Transverse colon (tissue), 4 donors: ENCODE results near the gene ANAPC5.

Source experiments
- CTCF ChIP-seq, 5 experiments: fragments of 200-600 bp in 3 of 5; fragments of 450-650 bp in 2 of 5; sonication (generic) in 3 of 5; IDR thresholded peaks; 1 replicate in 2 of 5; 2 replicates in 3 of 5; pipeline ENCODE4 v1.5.1; 2016 to 2017; ENCODE audit warnings: antibody characterized with exemption in 5 of 5, inconsistent platforms in 3 of 5, mild to moderate bottlenecking in 2 of 5, moderate library complexity in 1 of 5
- EP300 ChIP-seq: sonication (generic); formaldehyde crosslinking; IDR thresholded peaks from one replicate; pipeline ENCODE4 v1.6.1; 2017; ENCODE audit warnings: antibody characterized with exemption, low read depth
- POLR2A ChIP-seq: fragments of 450-650 bp; IDR thresholded peaks from one replicate; pipeline ENCODE4 v1.6.1; 2016; ENCODE audit warnings: antibody characterized with exemption, mild to moderate bottlenecking, moderate library complexity
- POLR2AphosphoS5 ChIP-seq, 3 donors: sonication (generic); formaldehyde crosslinking; IDR thresholded peaks; one replicate each; pipeline ENCODE4 v1.6.1; 2016; ENCODE audit warnings: antibody characterized with exemption in 3 of 3

- TF ChIP-seq POLR2AphosphoS5 (IDR thresholded peaks at IDR 0.05) (no peak), CTCF (IDR thresholded peaks at IDR 0.05) (no peak), EP300 (no peak), POLR2A (no peak)
These were observed 22.0 kb downstream of the ANAPC5 start for GRCh38 chr12:121330195-121330594.
